Lower leg skin (tissue), 3 donors: ENCODE measurements around the gene OTX1.

Experiments used
- POLR2A ChIP-seq, 2 donors: fragments of 450-650 bp; IDR thresholded peaks; one replicate each; pipeline ENCODE4 v1.6.1; 2016 to 2017; ENCODE audit warnings: antibody characterized with exemption in 2 of 2, mild to moderate bottlenecking in 1 of 2, moderate library complexity in 1 of 2
- TF ChIP-seq, protein P1 (sequence below), 3 donors: fragments of 450-650 bp; IDR thresholded peaks; one replicate each; pipeline ENCODE4 v1.5.1; 2016; ENCODE audit warnings: antibody characterized with exemption in 3 of 3, mild to moderate bottlenecking in 3 of 3, moderate library complexity in 2 of 3

DNA sequence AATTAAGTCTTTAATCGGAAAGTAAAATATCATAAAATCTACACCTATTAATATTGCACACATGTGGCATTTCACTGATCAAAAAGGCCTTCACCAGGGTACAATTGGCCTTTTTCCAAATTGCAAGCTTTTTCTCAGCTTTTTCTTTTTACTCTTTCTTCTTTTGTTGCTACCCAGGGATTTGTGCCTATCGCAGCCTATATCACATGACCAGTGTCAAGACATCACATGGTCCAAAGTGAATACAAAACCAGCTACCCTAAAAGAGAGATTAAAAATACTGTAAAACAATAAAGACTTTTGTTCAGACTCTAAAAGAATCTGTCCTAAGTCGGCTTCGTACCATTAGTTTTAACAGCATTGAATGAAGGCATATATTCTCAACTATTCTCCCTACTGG is 15.0 kb upstream of the OTX1 start:
- TF ChIP-seq POLR2A (IDR thresholded peaks at IDR 0.05) = no peak
- TF ChIP-seq, protein P1, sequence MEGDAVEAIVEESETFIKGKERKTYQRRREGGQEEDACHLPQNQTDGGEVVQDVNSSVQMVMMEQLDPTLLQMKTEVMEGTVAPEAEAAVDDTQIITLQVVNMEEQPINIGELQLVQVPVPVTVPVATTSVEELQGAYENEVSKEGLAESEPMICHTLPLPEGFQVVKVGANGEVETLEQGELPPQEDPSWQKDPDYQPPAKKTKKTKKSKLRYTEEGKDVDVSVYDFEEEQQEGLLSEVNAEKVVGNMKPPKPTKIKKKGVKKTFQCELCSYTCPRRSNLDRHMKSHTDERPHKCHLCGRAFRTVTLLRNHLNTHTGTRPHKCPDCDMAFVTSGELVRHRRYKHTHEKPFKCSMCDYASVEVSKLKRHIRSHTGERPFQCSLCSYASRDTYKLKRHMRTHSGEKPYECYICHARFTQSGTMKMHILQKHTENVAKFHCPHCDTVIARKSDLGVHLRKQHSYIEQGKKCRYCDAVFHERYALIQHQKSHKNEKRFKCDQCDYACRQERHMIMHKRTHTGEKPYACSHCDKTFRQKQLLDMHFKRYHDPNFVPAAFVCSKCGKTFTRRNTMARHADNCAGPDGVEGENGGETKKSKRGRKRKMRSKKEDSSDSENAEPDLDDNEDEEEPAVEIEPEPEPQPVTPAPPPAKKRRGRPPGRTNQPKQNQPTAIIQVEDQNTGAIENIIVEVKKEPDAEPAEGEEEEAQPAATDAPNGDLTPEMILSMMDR (IDR thresholded peaks at IDR 0.05) = no peak
